ENCODE measurements around the gene PRORP. TPM values are rescaled to one million over a fixed set of nuclear protein-coding genes. Genes with fewer than 3 reads are reported as not detected.

The PRORP gene
- total and polyA plus RNA-seq, 9 of the 15 experiments (the other 6 are each of a cell fraction or from before 2014, with no cell fraction given), result 21.9 to 48.7 (median 36.5) TPM

- ATAC-seq, result no peak
- H3K27ac ChIP-seq (ENCODE audit: extremely low read depth, low read depth, low read length), result peak overlapping the region; percentile 99
- ChIA-PET POLR2A (interaction anchor here (1.9 kb wide), 1 partner anchor 9 kb away, joined by 10 read pairs; no protein-coding TSS in a partner anchor), CTCF (ENCODE audit: low intra/inter-chr PET ratio) (no interaction called here)
- no peaks in the 10 kb centered on the region for H4K20me1 ChIP-seq (replicated peaks; ENCODE audit: control insufficient read depth, insufficient read depth, low read length)
- no peaks in the 10 kb centered on the region for H3K27me3 ChIP-seq (ENCODE audit: control insufficient read depth in 2 of 2, insufficient read depth in 2 of 2, low read length in 2 of 2)
- peaks cover 17% of the 10 kb centered on the region; the same call in 2 of the 3 replicates for H3K36me3 ChIP-seq (ENCODE audit: control insufficient read depth, insufficient read depth, low read length)
- H3K4me3 ChIP-seq, result peak overlapping the region; percentile 62
- BruUV-seq (replicated peaks), result no TSS peak
- peaks cover 53% of the 10 kb centered on the region for H3K79me2 ChIP-seq (ENCODE audit: control insufficient read depth, insufficient read depth, low read length)
- DNase-seq (ENCODE audit: extremely low read depth in 1 of 4, low spot score in 3 of 4), result no peak
- intact Hi-C loops (cut with micrococcal nuclease) (loop anchor here (2.0 to 10.0 kb wide), 3 partner anchors 77 to 249 kb away; partner anchors contain the start of genes BAZ1A, FAM177A1 and SRP54), in situ Hi-C loops (cut with MboI) (no loop called here)
- peak; percentile 57 for FAIRE-seq
- TF ChIP-seq ZBTB33 (CRISPR knock-in tag; IDR thresholded peaks at IDR 0.05), result no peak
- TF ChIP-seq FOXM1 (IDR thresholded peaks at IDR 0.05; ENCODE audit: low read depth), result 0 out of 2 replicates have a peak, but pooled peaks have one; percentile 21
- TF ChIP-seq FOXM1 (CRISPR knock-in tag; IDR thresholded peaks at IDR 0.05; ENCODE audit: low read depth), result no peak
- no peak for TF ChIP-seq NFE2L1 (tag; IDR thresholded peaks at IDR 0.05; ENCODE audit: borderline replicate concordance, low read depth)
- no peak for TF ChIP-seq TRIM28 (IDR thresholded peaks at IDR 0.05)
- TF ChIP-seq MTF1 (CRISPR knock-in tag; IDR thresholded peaks at IDR 0.05; ENCODE audit: borderline replicate concordance), result no peak
- TF ChIP-seq DEAF1 (CRISPR knock-in tag; IDR thresholded peaks at IDR 0.05), result no peak
- no peak for TF ChIP-seq FOS (IDR thresholded peaks at IDR 0.05; ENCODE audit: extremely low read depth, insufficient read length)
- TF ChIP-seq ETV1 (tag; conservative IDR thresholded peaks at IDR 0.05; ENCODE audit: low read depth), result no peak
- TF ChIP-seq SPI1 (IDR thresholded peaks at IDR 0.05; ENCODE audit: borderline replicate concordance, low read depth, low read length), result peak; percentile 41; the same call in 1 of the 2 replicates
- no peak for TF ChIP-seq ZNF232 (CRISPR knock-in tag; IDR thresholded peaks at IDR 0.05)
- TF ChIP-seq NR0B1 (IDR thresholded peaks at IDR 0.05; ENCODE audit: partially characterized antibody), result no peak
- TF ChIP-seq BHLHE40 (IDR thresholded peaks at IDR 0.05; ENCODE audit: low read length), result no peak
- no peak for TF ChIP-seq ZNF449 (CRISPR knock-in tag; IDR thresholded peaks at IDR 0.05)
- no peak for TF ChIP-seq HSF4 (CRISPR knock-in tag; IDR thresholded peaks at IDR 0.05; ENCODE audit: borderline replicate concordance)
- H3K9me3 ChIP-seq (replicated peaks; ENCODE audit: control insufficient read depth, insufficient read depth, low read depth, low read length), result no peaks in the 10 kb centered on the region
- peak overlapping the region; percentile 97 for H2AFZ ChIP-seq (ENCODE audit: low read depth, low read length)
- H3K9ac ChIP-seq (ENCODE audit: insufficient read depth in 1 of 2, low read depth in 2 of 2, low read length in 2 of 2), result peak overlapping the region; percentile 94 to 96; a peak in 3 of 4 replicates
- peaks cover 4 to 9% of the 10 kb centered on the region in 2 experiments; a peak in 4 of 5 replicates for H3K4me1 ChIP-seq (replicated peaks in 1 of 2; ENCODE audit: control insufficient read depth in 2 of 2, insufficient read depth in 2 of 2, low read length in 2 of 2)
- H3K4me2 ChIP-seq (ENCODE audit: insufficient read depth, low read length), result peak overlapping the region; percentile 94
- WGBS (ENCODE audit: insufficient coverage, low coverage, missing lambda C conversion rate), result 0% methylated on average over 3 of the region's 3 CpGs
- H3K9me1 ChIP-seq (ENCODE audit: control insufficient read depth, insufficient read depth, low read length), result no peaks in the 10 kb centered on the region
These were observed 994 bp downstream of the PRORP start for GRCh38 chr14:35123388-35123703.
